ENCODE results near the gene IPO9.

DNA sequence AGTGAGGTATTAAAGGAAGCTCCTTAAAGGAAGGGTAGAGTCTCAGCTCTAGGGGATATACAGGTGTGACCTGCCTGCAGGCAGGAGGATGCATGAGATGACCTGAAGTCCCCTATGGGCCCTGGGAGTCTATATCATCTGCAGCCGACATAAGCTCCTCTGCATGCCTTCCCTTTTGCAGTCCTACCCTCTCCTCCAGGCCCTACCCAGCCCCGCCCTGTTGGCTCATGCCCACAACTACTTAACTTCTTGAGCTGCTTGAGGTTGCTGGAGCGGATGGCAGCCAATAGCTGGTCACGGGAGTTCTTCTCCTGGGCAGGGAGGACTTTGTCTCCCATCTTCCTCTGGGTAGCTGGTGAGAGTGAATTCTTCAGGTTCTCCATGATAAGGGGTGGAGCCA is 70.0 kb downstream of the IPO9 start:
- TF ChIP-seq, protein P1, sequence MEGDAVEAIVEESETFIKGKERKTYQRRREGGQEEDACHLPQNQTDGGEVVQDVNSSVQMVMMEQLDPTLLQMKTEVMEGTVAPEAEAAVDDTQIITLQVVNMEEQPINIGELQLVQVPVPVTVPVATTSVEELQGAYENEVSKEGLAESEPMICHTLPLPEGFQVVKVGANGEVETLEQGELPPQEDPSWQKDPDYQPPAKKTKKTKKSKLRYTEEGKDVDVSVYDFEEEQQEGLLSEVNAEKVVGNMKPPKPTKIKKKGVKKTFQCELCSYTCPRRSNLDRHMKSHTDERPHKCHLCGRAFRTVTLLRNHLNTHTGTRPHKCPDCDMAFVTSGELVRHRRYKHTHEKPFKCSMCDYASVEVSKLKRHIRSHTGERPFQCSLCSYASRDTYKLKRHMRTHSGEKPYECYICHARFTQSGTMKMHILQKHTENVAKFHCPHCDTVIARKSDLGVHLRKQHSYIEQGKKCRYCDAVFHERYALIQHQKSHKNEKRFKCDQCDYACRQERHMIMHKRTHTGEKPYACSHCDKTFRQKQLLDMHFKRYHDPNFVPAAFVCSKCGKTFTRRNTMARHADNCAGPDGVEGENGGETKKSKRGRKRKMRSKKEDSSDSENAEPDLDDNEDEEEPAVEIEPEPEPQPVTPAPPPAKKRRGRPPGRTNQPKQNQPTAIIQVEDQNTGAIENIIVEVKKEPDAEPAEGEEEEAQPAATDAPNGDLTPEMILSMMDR (conservative IDR thresholded peaks at IDR 0.05 in 1 of 2, IDR thresholded peaks at IDR 0.05 in 1 of 2; ENCODE audit: low read depth in 1 of 2, low read length in 2 of 2): no peak
- no peak for TF ChIP-seq EZH2 (IDR thresholded peaks at IDR 0.05; ENCODE audit: low read length, missing control alignments)
